Cortex of kidney (tissue), 1 donor: ENCODE results near the gene PTGES2.
"Not testable (repeated sequence)": the region's sequence is repeated elsewhere in the genome, so short reads cannot be mapped to it uniquely, and the experiment has no call there.

Source experiments
- DNase-seq: peaks from one replicate; lab custom pipeline; 2025; lab: John Stamatoyannopoulos, UW

Gene PTGES2

DNA sequence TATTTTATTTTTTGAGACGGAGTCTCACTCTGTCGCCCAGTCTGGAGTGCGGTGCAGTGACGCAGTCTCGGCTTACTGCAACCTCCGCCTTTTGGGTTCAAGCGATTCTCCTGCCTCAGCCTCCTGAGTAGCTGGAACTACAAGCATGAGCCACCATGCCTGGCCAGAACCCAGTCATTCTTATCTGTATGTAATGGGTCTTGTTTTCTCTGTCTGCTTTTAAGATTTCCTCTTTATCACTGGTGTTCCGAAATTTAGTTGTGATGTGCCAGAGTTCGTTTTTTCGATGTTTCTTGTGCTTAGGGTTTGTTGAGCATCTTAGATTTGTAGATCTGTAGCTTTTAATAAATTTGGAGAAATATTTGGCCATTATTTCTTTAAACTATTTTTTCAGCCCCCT lies 40.3 kb downstream of the PTGES2 start:
- DNase-seq: no peak

DNA sequence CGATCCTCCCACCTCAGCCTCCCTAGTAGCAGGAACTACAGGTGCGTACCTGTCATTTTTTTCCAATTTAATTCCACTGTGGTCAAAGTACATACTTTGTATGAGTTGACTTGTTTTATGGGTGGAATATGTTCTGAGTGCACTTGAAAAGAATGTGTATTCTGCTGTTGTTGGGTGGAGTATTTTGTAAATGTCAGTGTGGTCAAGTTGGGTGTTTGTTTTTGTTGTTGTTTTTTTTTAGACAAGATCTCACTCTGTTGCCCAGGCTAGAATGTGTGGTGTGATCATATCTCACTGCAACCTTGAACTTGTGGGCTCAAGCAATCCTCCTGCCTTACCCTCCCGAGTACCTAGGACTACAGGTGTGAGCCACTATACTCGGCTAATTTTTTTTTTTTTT lies 41.6 kb downstream of the PTGES2 start:
- no peak for DNase-seq

DNA sequence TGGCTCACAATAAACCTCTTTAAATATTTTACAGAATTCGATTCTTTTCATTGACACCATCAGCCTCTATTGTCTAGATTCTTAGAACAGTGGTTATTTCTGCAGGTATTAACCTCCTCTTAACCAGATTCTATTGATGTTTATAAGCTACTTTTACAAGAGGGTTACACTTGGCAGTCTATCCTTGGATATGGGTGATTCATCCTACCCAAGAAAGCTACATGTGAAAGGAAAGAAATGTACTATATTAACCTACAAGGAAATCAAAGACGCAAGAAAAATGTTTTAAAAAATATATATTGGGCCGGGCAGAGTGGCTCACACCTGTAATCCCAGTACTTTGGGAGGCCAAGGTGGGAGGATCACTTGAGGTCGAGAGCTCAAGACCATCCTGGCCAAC lies 42.8 kb downstream of the PTGES2 start:
- DNase-seq: no peak

DNA sequence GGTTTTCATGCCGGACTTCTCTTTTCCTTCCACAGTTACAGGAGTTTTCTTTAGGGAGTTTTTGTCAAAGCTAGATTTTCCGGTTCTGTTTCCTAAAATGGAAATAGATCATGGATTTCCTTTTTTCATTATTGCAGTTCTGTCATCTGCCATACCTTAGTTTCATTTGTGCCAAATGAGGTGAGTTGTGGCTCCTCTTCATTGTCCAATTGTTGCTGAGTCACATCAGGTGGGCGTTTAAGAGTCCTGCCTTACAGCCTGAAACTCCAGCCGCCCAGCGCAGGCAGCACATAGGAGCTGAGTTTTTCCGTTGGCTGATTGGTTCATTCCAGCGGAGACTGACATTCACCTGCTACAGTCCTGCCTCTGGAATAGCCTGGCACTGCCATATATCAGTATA lies 45.4 kb downstream of the PTGES2 start:
- no peak for DNase-seq

DNA sequence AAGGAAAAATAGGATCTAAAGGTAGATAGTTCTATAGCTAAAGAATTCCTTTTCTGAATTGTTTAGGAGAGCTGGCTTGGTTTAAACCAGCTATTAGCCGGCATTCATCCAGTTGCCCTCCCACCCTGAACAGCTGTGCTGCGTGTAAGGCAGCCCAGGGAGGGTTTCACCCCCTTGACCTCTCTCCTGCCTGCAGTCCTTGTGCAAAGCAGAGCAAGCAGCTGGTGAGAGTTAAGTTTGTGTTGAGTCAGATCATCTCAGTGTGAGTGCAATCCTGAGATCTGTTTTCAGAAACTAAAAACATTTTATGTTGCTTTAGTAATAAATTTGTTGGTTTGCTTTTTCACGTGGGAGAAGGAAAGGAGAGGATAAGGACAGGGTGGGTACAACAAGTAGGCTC lies 46.5 kb downstream of the PTGES2 start:
- DNase-seq: no peak

DNA sequence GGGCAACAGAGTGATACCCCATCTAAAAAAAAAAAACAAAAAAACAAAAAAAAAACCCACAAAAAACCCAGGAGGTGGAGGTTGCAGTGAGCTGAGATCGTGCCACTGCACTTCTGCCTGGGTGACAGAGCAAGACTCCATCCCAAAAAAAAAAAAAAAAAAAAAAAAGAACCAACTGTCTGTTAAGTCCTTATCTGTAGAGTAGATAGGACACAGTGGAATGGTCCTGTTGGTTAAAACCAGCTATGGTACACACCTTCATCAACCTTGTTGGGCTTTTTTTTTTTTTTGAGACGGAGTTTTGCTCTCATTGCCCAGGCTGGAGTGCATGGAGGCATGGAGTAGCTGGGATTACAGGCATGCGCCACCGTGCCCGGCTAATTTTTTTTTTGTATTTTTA lies 47.3 kb downstream of the PTGES2 start:
- no peak for DNase-seq

DNA sequence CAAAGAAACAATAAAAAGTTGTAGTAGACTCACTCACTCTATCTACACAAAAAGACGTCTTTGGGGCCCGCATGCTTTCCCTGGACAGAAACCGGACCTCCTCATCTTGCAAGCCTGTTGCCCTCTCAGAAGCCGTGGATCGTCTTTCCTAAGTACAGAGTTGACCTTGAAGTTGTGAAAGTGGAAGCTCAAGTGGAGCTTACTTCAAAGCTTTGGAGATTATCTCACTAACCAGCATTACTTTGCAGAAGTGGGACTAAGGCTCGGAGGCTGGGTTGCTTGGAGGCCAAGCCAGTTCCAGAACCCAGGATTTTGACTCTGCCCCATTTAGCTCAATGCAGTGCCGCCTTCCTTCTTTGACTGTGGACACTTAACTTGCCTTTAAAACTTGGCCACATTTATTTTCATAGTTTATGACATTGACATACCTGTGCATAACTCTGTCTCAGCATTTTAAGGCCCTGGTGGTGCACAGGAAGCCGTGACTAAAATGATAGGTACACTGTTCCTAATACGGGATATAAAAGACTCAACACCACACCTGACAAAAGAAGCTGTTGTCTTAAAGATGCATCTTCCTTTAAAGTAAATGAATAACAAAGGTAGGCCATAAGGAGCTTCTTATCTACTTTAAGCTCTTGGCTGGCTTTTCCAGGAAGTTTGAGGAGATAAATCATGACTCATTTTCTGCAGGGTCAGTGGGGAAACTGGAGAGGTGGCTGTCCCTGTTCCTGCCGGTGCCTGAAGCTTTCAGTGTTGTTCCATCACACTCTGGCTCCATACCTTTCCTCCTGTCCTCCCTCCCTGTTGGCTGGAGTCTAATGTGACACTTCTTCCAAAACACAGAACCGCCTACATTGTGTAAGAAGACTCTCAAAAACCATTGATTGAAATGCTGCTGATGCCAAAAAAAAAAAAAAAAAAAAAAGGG lies 48.8 kb downstream of the PTGES2 start:
- no peak for DNase-seq

DNA sequence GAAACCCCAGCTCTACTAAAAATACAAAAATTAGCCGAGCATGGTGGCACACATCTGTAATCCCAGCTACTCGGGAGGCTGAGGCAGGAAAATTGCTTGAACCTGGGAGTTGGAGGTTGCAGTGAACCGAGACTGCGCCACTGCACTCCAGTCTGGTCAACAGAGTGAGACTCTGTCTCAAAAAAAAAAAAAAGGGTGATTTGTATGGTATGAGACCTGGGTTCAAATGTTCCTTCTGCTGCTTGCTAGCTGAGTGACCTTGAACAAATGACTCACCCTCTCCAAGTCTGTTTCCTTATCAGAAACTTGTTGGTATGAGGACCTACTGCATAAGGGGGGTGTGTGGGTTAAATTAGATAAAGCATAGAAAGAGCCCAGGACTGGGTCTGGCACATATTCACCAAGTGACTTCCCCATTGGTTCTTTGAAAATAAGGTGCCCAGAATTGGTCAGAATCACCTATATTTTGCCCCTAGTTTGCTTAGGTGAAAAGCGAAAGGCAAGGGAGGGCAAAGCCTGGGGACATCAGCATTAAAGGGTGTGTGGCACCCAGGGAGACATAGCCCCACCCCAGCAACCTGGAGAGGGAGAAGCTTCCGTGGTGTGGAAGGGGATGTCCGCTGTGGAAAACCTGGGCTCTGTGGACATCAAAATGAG lies 49.6 kb downstream of the PTGES2 start:
- no peak for DNase-seq

DNA sequence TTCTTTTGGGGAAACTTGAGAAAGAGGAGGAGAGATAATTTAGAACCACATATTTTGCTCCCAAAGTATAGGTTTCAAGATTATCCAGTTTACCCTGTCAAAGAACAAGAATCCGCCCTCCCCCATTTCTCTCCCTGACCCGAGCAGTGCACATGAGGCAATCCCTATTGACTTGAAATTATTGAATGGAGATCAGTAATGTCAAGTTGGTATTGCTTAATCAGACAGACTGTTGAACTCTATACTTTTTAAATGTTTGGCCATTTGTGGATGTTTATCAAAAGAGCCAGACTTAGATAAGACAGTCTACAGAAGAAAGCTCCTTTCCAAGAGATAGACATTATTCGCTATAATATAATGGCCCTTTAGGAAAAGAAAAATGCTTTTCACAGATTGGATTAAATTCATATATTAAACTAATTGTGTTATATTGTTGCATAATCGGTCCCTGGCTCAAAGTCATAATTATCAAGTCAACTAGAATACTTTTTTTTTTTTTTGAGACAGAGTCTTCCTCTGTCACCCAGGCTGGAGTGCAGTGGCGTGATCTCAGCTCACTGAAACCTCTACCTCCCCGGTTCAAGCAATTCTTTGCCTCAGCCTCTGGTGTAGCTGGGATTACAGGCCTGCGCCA lies 54.2 kb downstream of the PTGES2 start:
- no peak for DNase-seq

DNA sequence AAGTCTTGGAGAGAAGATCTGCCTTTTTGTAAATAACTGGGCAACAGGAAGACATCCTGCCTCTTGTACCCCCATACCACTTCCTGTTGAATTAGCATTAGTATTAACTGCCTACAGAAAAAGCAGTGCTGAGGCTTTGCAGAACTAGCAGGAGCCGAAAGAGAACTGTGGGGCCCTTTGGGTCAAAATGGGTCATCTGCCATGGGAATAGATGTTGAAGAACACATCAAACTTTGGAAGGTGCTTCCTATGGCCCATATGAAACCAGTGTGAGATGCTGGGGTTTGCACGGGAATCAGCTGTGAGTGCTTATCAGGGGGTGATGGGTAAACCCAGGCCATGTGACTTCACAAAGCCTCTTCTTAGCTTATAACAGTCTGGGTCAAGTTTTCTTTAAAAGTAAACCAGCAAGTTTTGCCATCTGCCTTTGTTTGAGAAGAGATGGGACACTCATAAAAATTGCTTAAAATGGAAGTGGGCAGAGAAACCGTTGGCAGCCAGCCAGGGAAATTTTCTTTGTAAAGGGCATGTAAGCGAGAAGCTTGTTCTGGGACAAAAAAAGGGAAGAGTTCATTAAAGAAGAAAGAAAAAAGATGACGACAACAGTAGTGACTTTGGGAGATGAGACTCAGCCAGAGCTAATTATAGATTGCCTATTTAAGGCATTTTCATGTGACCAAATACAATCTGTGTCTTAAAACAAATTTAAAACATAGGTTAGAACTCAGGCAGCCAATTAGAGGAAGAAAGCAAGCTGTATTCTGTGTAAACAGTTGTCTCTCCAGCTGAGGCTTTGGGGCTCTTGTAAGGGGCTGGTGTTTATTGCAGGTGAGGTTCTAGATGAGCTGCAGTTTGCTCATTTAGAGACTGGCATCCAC lies 55.1 kb downstream of the PTGES2 start:
- no peak for DNase-seq

DNA sequence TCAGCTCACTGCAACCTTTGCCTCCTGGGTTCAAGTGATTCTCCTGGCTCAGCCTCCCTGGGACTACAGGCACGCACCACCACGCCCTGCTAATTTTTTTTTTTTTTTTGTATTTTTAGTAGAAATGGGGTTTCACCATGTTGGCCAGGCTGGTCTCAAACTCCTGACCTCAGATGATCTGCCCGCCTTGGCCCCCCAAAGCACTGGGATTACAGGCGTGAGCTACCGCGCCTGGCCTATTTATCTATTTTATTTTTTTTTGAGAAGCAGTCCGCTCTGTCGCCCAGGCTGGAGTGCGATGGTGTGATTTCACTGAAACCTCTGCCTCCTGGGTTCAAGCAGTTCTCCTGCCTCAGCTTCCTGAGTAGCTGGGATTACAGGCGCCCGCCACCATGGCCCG lies 56.1 kb downstream of the PTGES2 start:
- not testable (repeated sequence) for DNase-seq

DNA sequence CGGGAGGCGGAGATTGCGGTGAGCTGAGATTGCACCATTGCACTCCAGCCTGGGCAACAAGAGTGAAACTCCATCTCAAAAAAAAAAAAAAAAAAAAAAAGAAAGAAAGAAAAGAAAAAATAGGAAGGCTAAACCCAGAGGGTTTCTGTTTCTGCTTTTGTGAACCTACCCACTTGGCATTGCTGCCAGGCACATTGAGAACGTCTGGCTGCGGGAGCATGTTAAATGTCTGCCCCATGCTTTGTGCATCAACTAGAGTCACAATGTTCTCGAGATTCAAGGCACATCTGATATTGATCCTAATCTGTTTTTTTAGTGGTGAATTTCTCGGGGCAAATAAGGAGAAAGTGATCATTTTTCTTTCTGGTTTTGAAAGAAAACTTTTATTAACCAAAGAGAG lies 56.7 kb downstream of the PTGES2 start:
- DNase-seq: no peak
